Endothelial cell of umbilical vein (primary cell): ENCODE measurements around the gene DIP2C. TPM values are rescaled to one million over a fixed set of nuclear protein-coding genes. Genes with fewer than 3 reads are reported as not detected.

ENCODE experiments used
- BruUV-seq: library from RNA; stranded (reverse); fragments of 400-500 nt; replicated peaks from 2 replicates; lab custom pipeline; 2021; lab: Mats Ljungman, UMichigan
- CTCF ChIA-PET: fragments of 300-600, 350-600 bp; sonication (Branson Sonifier 250); formaldehyde crosslinking; loops from one replicate; lab custom pipeline; 2021; ENCODE audit warnings: antibody characterized with exemption, inconsistent platforms; lab: Charles Lee
- POLR2A ChIA-PET: fragments of 300-600, 350-600 bp; sonication (Branson Sonifier 250); formaldehyde crosslinking; loops from one replicate; lab custom pipeline; 2021; ENCODE audit warnings: antibody characterized with exemption, inconsistent platforms; lab: Charles Lee
- DNase-seq: peaks from one replicate; pipeline ENCODE4 v3.0.0-alpha.2; 2011; ENCODE audit warnings: low read depth, low spot score
- FAIRE-seq: peaks from 2 replicates; lab custom pipeline; 2011; peaks lifted over from hg19 to GRCh38; lab: Jason Lieb, UNC
- H2AFZ ChIP-seq: 2 replicates; pipeline ENCODE4 v1.6.0; 2012; ENCODE audit warnings: low read depth, low read length, control low read depth, inconsistent platforms
- H3K27ac ChIP-seq: 2 replicates; pipeline ENCODE4 v1.5.1; 2011; ENCODE audit warnings: low read depth, mild to moderate bottlenecking, control low read depth, low read length, moderate library complexity; ENCODE audit not compliant: insufficient read depth
- H3K27me3 ChIP-seq, 2 experiments: 2 replicates each; pipeline versions ENCODE4 v1.6.0 to v1.6.1; 2011; ENCODE audit warnings: low read length in 2 of 2, mixed read lengths in 1 of 2; ENCODE audit not compliant: control insufficient read depth in 2 of 2, insufficient read depth in 2 of 2
- H3K36me3 ChIP-seq, 2 experiments: 2 replicates in 1 of 2; 3 replicates in 1 of 2; pipeline ENCODE4 v1.5.1; 2011; ENCODE audit warnings: low read length in 2 of 2, mild to moderate bottlenecking in 1 of 2, moderate library complexity in 1 of 2; ENCODE audit not compliant: control insufficient read depth in 2 of 2, insufficient read depth in 2 of 2; ENCODE audit errors: extremely low read depth in 1 of 2
- H3K4me1 ChIP-seq: 3 replicates; pipeline ENCODE4 v1.5.1; 2011; ENCODE audit warnings: mild to moderate bottlenecking, low read length; ENCODE audit not compliant: control insufficient read depth, insufficient read depth; ENCODE audit errors: extremely low read depth
- H3K4me2 ChIP-seq: 2 replicates; pipeline ENCODE4 v1.6.1; 2011; ENCODE audit warnings: low read length, control low read depth, mixed read lengths; ENCODE audit not compliant: insufficient read depth
- H3K4me3 ChIP-seq, 3 experiments: fragments of 200-600 bp in 1 of 3; sonication (generic), shearing (Covaris generic) in 1 of 3; replicated peaks in 1 of 3; 2 replicates each; pipeline ENCODE4 v1.5.1; 2011 to 2016; ENCODE audit warnings: control low read depth in 3 of 3, low read length in 3 of 3, mild to moderate bottlenecking in 2 of 3, inconsistent platforms in 1 of 3, low read depth in 1 of 3, moderate library complexity in 1 of 3; ENCODE audit not compliant: insufficient read depth in 1 of 3
- H3K79me2 ChIP-seq: 2 replicates; pipeline ENCODE4 v1.6.0; 2012; ENCODE audit warnings: low read length, inconsistent platforms; ENCODE audit not compliant: control insufficient read depth, insufficient read depth
- H3K9ac ChIP-seq: replicated peaks from 2 replicates; pipeline ENCODE3; 2011; ENCODE audit warnings: low read length, control low read depth; ENCODE audit not compliant: insufficient read depth; ENCODE audit errors: extremely low read depth
- H3K9me1 ChIP-seq: replicated peaks from 3 replicates; pipeline ENCODE4 v1.6.0; 2011; ENCODE audit warnings: mild to moderate bottlenecking, low read length; ENCODE audit not compliant: control insufficient read depth, insufficient read depth; ENCODE audit errors: extremely low read depth
- H3K9me3 ChIP-seq: replicated peaks from 2 replicates; pipeline ENCODE4 v1.5.1; 2012; ENCODE audit warnings: low read length, inconsistent platforms; ENCODE audit not compliant: control insufficient read depth, insufficient read depth
- H4K20me1 ChIP-seq: replicated peaks from 2 replicates; pipeline ENCODE3; 2011; ENCODE audit warnings: mild to moderate bottlenecking, low read length; ENCODE audit not compliant: control insufficient read depth, insufficient read depth; ENCODE audit errors: extremely low read depth
- EZH2 ChIP-seq: IDR thresholded peaks from 2 replicates; pipeline ENCODE4 v1.6.1; 2012; ENCODE audit warnings: borderline replicate concordance, low read depth, mild to moderate bottlenecking, moderate library complexity, low read length, inconsistent platforms; ENCODE audit not compliant: severe bottlenecking
- FOS ChIP-seq: IDR thresholded peaks from 2 replicates; pipeline ENCODE4 v1.6.1; 2011; ENCODE audit warnings: mild to moderate bottlenecking, low read length, moderate library complexity, borderline replicate concordance; ENCODE audit not compliant: insufficient read depth
- GATA2 ChIP-seq: IDR thresholded peaks from 2 replicates; pipeline ENCODE4 v1.7.0; 2011; ENCODE audit warnings: low read depth, mild to moderate bottlenecking, moderate library complexity, mixed read lengths, low read length; ENCODE audit not compliant: insufficient read length, insufficient read depth
- JUN ChIP-seq: IDR thresholded peaks from 2 replicates; pipeline ENCODE4 v1.6.1; 2011; ENCODE audit warnings: borderline replicate concordance, low read depth; ENCODE audit not compliant: insufficient read length, insufficient read depth
- MYC ChIP-seq: IDR thresholded peaks from one replicate; pipeline ENCODE4 v1.6.1; 2011; ENCODE audit warnings: mild to moderate bottlenecking, low read depth, low read length
- POLR2A ChIP-seq: IDR thresholded peaks from 2 replicates; pipeline ENCODE4 v1.6.1; 2012; ENCODE audit warnings: low read depth, mild to moderate bottlenecking, control low read depth, low read length
- POLR2AphosphoS5 ChIP-seq: IDR thresholded peaks from 2 replicates; pipeline ENCODE4 v1.6.1; 2012; ENCODE audit warnings: low read depth, mild to moderate bottlenecking, control low read depth, low read length, moderate library complexity; ENCODE audit not compliant: insufficient read depth
- dilution Hi-C: fragments of 300-500 bp; cut with MboI; formaldehyde crosslinking; loops from one replicate; pipeline ENCODE4 v1.15.0; 2019; ENCODE audit warnings: low sequenced_read_pairs; ENCODE audit not compliant: extremely low pct_ligation_motif_present
- intact Hi-C: fragments of 100-400 bp; cut with micrococcal nuclease; formaldehyde crosslinking; loops from one replicate; pipeline ENCODE4 v1.10.0; 2022
- polyA plus RNA-seq, 4 experiments: library from polyadenylated mRNA; depleted of rRNA in 3 of 4; stranded (reverse) in 3 of 4; unstranded in 1 of 4; fragments of >200 nt; gene quantifications; 2 replicates each; pipeline versions ENCODE4 v1.2.1 to v1.2.3, GENCODE V29; 2011 to 2012; ENCODE audit warnings: missing spikeins in 1 of 4
- total RNA-seq: library from RNA; stranded (reverse); gene quantifications from 2 replicates; pipeline ENCODE4 v1.2.3, GENCODE V29; 2021
- TF ChIP-seq, protein P1 (sequence below), 2 donors: IDR thresholded peaks; 1 replicate in 1 of 2; 2 replicates in 1 of 2; pipeline ENCODE4 v1.5.1; 2011; ENCODE audit warnings: low read length in 2 of 2, mild to moderate bottlenecking in 2 of 2, moderate library complexity in 2 of 2, control low read depth in 1 of 2, inconsistent platforms in 1 of 2, low read depth in 1 of 2; ENCODE audit not compliant: insufficient read depth in 1 of 2; ENCODE audit errors: extremely low read depth in 1 of 2
- TF ChIP-seq, protein P2 (sequence below): IDR thresholded peaks from 2 replicates; pipeline ENCODE4 v1.6.1; 2011; ENCODE audit not compliant: insufficient read depth, insufficient read length

The DIP2C gene
- total and polyA plus RNA-seq, 2 donors (not counting 3 experiments of a cell fraction or from before 2014, with no cell fraction given): 3.6 to 10.7 TPM

DNA sequence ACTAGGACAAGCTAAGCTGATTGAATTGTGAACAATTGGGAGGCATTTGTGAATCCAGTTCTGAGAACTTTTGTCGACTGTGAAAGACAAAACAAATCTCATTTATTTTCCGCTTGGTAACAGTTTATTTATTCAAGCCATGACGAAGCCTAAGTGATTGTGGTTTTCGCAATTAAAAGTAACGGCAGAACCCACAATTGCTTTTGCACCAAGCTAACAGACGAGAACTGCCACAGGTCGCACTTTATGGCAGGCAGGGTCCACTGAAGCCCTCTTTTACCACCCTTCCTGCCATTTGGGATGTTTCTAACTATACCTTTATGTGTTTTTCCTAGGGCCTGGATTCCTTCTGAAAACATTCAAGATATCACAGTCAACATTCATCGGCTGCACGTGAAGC is 443.0 kb downstream of the DIP2C start:
- DNase-seq (no peak), FAIRE-seq (no peak)
- Histone ChIP-seq H3K36me3 (peaks cover 20 to 28% of the 10 kb centered on the region in 2 experiments), H3K9ac (no peak overlapping the region), H2AFZ (no peak overlapping the region), H3K9me3 (no peaks in the 10 kb centered on the region), H3K4me1 (no peaks in the 10 kb centered on the region), H3K79me2 (no peaks in the 10 kb centered on the region), H4K20me1 (no peaks in the 10 kb centered on the region), H3K27ac (no peak overlapping the region), H3K4me2 (no peak overlapping the region), H3K4me3 (no peak overlapping the region), H3K9me1 (no peaks in the 10 kb centered on the region), H3K27me3 (no peaks in the 10 kb centered on the region)
- ChIA-PET POLR2A (no interaction called here), CTCF (interaction anchor here (0.8 kb wide), 1 partner anchor 16 kb away, joined by 3 read pairs; no protein-coding TSS in a partner anchor)
- dilution Hi-C loops: no loop called here
- BruUV-seq: no TSS peak
- TF ChIP-seq POLR2A (no peak), MYC (no peak), JUN (no peak), EZH2 (no peak), GATA2 (no peak), POLR2AphosphoS5 (no peak), FOS (no peak)
- TF ChIP-seq, protein P1, sequence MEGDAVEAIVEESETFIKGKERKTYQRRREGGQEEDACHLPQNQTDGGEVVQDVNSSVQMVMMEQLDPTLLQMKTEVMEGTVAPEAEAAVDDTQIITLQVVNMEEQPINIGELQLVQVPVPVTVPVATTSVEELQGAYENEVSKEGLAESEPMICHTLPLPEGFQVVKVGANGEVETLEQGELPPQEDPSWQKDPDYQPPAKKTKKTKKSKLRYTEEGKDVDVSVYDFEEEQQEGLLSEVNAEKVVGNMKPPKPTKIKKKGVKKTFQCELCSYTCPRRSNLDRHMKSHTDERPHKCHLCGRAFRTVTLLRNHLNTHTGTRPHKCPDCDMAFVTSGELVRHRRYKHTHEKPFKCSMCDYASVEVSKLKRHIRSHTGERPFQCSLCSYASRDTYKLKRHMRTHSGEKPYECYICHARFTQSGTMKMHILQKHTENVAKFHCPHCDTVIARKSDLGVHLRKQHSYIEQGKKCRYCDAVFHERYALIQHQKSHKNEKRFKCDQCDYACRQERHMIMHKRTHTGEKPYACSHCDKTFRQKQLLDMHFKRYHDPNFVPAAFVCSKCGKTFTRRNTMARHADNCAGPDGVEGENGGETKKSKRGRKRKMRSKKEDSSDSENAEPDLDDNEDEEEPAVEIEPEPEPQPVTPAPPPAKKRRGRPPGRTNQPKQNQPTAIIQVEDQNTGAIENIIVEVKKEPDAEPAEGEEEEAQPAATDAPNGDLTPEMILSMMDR (IDR thresholded peaks at IDR 0.05; ENCODE audit: extremely low read depth in 1 of 2, insufficient read depth in 1 of 2, low read depth in 1 of 2, low read length in 2 of 2): no peak
- TF ChIP-seq, protein P2, sequence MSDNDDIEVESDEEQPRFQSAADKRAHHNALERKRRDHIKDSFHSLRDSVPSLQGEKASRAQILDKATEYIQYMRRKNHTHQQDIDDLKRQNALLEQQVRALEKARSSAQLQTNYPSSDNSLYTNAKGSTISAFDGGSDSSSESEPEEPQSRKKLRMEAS: no peak
- intact Hi-C loops: no loop called here
